Neutrophil (primary cell): ENCODE measurements around the gene DNAH10.

Experiments
- H3K27ac ChIP-seq: fragments of 200-600 bp; sonication (generic); 2 replicates; pipeline ENCODE4 v1.5.1; 2016; ENCODE audit warnings: mild to moderate bottlenecking, moderate library complexity
- H3K27me3 ChIP-seq: fragments of 200-600 bp; sonication (generic); 2 replicates; pipeline ENCODE4 v1.6.0; 2016; ENCODE audit warnings: mild to moderate bottlenecking
- H3K36me3 ChIP-seq: fragments of 200-600 bp; sonication (generic); 2 replicates; pipeline ENCODE4 v1.5.1; 2017
- H3K4me1 ChIP-seq, 2 experiments: fragments of 200-600 bp in 1 of 2; sonication (generic) in 1 of 2; 1 replicate in 1 of 2; 2 replicates in 1 of 2; pipeline versions ENCODE4 v1.5.1 to v1.6.1; 2013 to 2016; ENCODE audit warnings: low read depth in 1 of 2, low read length in 1 of 2, mild to moderate bottlenecking in 1 of 2, moderate library complexity in 1 of 2; ENCODE audit not compliant: control insufficient read depth in 1 of 2, insufficient read depth in 1 of 2
- H3K4me3 ChIP-seq, 2 experiments: fragments of 200-600 bp in 1 of 2; sonication (generic) in 1 of 2; 1 replicate in 1 of 2; 2 replicates in 1 of 2; pipeline ENCODE4 v1.5.1; 2013 to 2016; ENCODE audit warnings: low read depth in 1 of 2, low read length in 1 of 2, mild to moderate bottlenecking in 1 of 2, moderate library complexity in 1 of 2
- H3K9me3 ChIP-seq: fragments of 200-600 bp; sonication (generic); 2 replicates; pipeline ENCODE4 v1.5.1; 2016
- CTCF ChIP-seq: fragments of 200-600 bp; sonication (generic); IDR thresholded peaks from 2 replicates; pipeline ENCODE4 v1.5.1; 2016; ENCODE audit warnings: antibody characterized with exemption

The DNAH10 gene

GRCh38 chr12:123914726-123915333 lies 152.7 kb downstream of the DNAH10 start:
- Histone ChIP-seq H3K4me3 (no peak overlapping the region), H3K9me3 (no peaks in the 10 kb centered on the region), H3K27ac (no peak overlapping the region), H3K4me1 (no peaks in the 10 kb centered on the region), H3K36me3 (peaks cover 61% of the 10 kb centered on the region), H3K27me3 (no peaks in the 10 kb centered on the region)
- TF ChIP-seq CTCF, result no peak

GRCh38 chr12:123916729-123917128 lies 154.6 kb downstream of the DNAH10 start:
- Histone ChIP-seq H3K27me3 (no peaks in the 10 kb centered on the region), H3K27ac (no peak overlapping the region), H3K4me3 (no peak overlapping the region), H3K36me3 (peaks cover 65% of the 10 kb centered on the region), H3K4me1 (no peaks in the 10 kb centered on the region), H3K9me3 (no peaks in the 10 kb centered on the region)
- TF ChIP-seq CTCF, result no peak

GRCh38 chr12:123917337-123917850 lies 155.3 kb downstream of the DNAH10 start:
- Histone ChIP-seq H3K36me3 (peaks cover 65% of the 10 kb centered on the region), H3K4me3 (no peak overlapping the region), H3K4me1 (no peaks in the 10 kb centered on the region), H3K27me3 (no peaks in the 10 kb centered on the region), H3K27ac (no peak overlapping the region), H3K9me3 (no peaks in the 10 kb centered on the region)
- TF ChIP-seq CTCF, result no peak

GRCh38 chr12:123919980-123920360 lies 157.9 kb downstream of the DNAH10 start:
- Histone ChIP-seq H3K36me3 (peaks cover 70% of the 10 kb centered on the region), H3K27me3 (no peaks in the 10 kb centered on the region), H3K27ac (no peak overlapping the region), H3K9me3 (no peaks in the 10 kb centered on the region), H3K4me3 (no peak overlapping the region), H3K4me1 (no peaks in the 10 kb centered on the region)
- TF ChIP-seq CTCF, result no peak

- Histone ChIP-seq H3K9me3 (no peaks in the 10 kb centered on the region), H3K4me1 (no peaks in the 10 kb centered on the region), H3K36me3 (peaks cover 69% of the 10 kb centered on the region), H3K4me3 (no peak overlapping the region), H3K27me3 (no peaks in the 10 kb centered on the region), H3K27ac (no peak overlapping the region)
- TF ChIP-seq CTCF, result no peak
Observed at GRCh38 chr12:123923038-123923437, 160.9 kb downstream of the DNAH10 start.
